CD4-positive, alpha-beta memory T cell (primary cell): ENCODE measurements around the gene MRPL10. TPM values are rescaled to one million over a fixed set of nuclear protein-coding genes. Genes with fewer than 3 reads are reported as not detected.

Experiments used
- CTCF ChIA-PET: fragments of 350-600 bp; sonication (Branson Sonifier 250); formaldehyde crosslinking; loops from one replicate; lab custom pipeline; 2021; ENCODE audit warnings: inconsistent platforms; ENCODE audit not compliant: partially characterized antibody; lab: Charles Lee
- POLR2A ChIA-PET: fragments of 350-600 bp; sonication (Branson Sonifier 250); formaldehyde crosslinking; loops from one replicate; lab custom pipeline; 2021; ENCODE audit not compliant: partially characterized antibody; lab: Charles Lee
- DNase-seq, 5 donors: peaks; one replicate each; pipeline versions ENCODE4 v3.0.0 to v3.0.0-alpha.2; 2020 to 2022; ENCODE audit warnings: mixed read lengths in 1 of 5
- H3K27ac ChIP-seq: one replicate; pipeline ENCODE4 v1.7.0; 2013; ENCODE audit warnings: low read depth, low read length
- H3K27me3 ChIP-seq: 2 replicates; pipeline ENCODE4 v1.7.0; 2013; ENCODE audit warnings: mild to moderate bottlenecking, low read length, moderate library complexity; ENCODE audit not compliant: insufficient read depth
- H3K36me3 ChIP-seq: 2 replicates; pipeline ENCODE4 v1.7.0; 2013; ENCODE audit warnings: mild to moderate bottlenecking, low read length, moderate library complexity; ENCODE audit not compliant: insufficient read depth
- H3K4me1 ChIP-seq: 2 replicates; pipeline ENCODE4 v1.7.0; 2013; ENCODE audit warnings: mild to moderate bottlenecking, low read length, moderate library complexity; ENCODE audit not compliant: insufficient read depth
- H3K4me3 ChIP-seq, 2 donors: one replicate each; pipeline ENCODE4 v1.7.0; 2013; ENCODE audit warnings: low read length in 2 of 2, mild to moderate bottlenecking in 1 of 2
- H3K9me3 ChIP-seq, 2 donors: one replicate each; pipeline ENCODE4 v1.7.0; 2013; ENCODE audit warnings: low read length in 2 of 2, control low read depth in 1 of 2; ENCODE audit not compliant: control insufficient read depth in 1 of 2
- H3K27ac Mint-ChIP-seq, 7 donors: one replicate each; pipeline ENCODE4 v1.8.0; 2020 to 2021; ENCODE audit warnings: mixed read lengths in 7 of 7, mild to moderate bottlenecking in 6 of 7, inconsistent platforms in 3 of 7, moderate library complexity in 3 of 7
- H3K27me3 Mint-ChIP-seq, 2 donors: one replicate each; pipeline ENCODE4 v1.8.0; 2020 to 2021; ENCODE audit warnings: mixed read lengths in 2 of 2
- H3K36me3 Mint-ChIP-seq, 2 donors: one replicate each; pipeline ENCODE4 v1.8.0; 2020 to 2021; ENCODE audit warnings: mixed read lengths in 2 of 2, inconsistent platforms in 1 of 2, mild to moderate bottlenecking in 1 of 2
- H3K4me1 Mint-ChIP-seq, 4 donors: one replicate each; pipeline ENCODE4 v1.8.0; 2020 to 2021; ENCODE audit warnings: mixed read lengths in 4 of 4, mild to moderate bottlenecking in 1 of 4
- H3K4me3 Mint-ChIP-seq, 8 donors: one replicate each; pipeline ENCODE4 v1.8.0; 2020 to 2021; ENCODE audit warnings: mixed read lengths in 8 of 8, mild to moderate bottlenecking in 7 of 8, moderate library complexity in 6 of 8, inconsistent platforms in 3 of 8
- H3K9me3 Mint-ChIP-seq, 8 donors: one replicate each; pipeline ENCODE4 v1.8.0; 2020 to 2021; ENCODE audit warnings: mixed read lengths in 8 of 8, mild to moderate bottlenecking in 5 of 8, inconsistent platforms in 3 of 8, moderate library complexity in 1 of 8
- intact Hi-C: fragments of 100-400 bp; cut with micrococcal nuclease; formaldehyde crosslinking; loops from one replicate; pipeline ENCODE4 v1.15.1; 2023
- polyA plus RNA-seq, 2 donors: library from polyadenylated mRNA; unstranded; fragments of 300-500 nt; fragmentation: Illumina TruSeq; gene quantifications; one replicate each; pipeline ENCODE4 v1.2.3, GENCODE V29; 2021
- total RNA-seq, 2 experiments: library from RNA; stranded (reverse); gene quantifications; one replicate each; pipeline ENCODE4 v1.2.3, GENCODE V29; 2021

The MRPL10 gene
- total and polyA plus RNA-seq, 4 experiments from 2014 or later = 39.6 to 69.6 (median 43.6) TPM

DNA sequence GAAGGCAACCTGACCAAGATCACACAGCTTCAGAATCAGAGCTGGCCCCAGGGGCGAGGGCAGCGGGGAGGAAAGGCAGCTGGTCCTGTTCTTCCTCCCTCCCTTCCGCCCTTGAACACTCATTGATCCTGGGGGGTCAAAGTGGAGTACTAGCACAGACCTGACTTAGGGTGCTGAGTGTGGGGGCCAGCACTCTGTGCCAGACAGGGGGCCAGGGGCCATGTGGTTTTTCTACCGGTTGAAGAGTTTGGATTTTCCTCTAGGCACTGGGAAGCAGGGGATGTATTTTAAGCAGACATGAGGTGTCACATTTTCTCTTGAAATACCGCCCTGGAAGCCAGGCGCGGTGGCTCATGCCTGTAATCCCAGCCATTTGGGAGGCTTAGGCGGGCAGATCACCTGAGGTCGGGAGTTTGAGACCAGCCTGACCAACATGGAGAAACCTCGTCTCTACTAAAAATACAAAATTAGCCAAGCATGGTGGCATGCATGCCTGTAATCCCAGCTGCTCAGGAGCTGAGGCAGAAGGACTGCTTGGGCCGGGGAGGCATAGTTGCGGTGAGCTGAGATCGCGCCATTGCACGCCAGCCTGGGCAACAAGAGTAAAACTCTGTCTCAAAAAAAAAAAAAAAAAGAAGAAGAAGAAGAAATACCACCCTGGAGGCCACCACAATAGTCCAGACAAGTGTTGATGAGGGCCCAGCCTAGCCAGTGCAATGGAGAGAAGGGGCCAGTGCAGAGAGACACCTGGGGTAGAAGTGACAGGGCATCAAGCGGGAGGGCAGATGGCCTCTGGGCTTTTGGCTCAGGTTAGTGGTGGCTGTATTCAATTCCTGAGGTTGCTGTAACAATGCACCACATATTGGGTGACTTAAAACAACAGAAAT, 25.1 kb downstream of the MRPL10 start:
- no peak for DNase-seq
- no peaks in the 10 kb centered on the region for H3K27me3 ChIP-seq
- CTCF ChIA-PET = interaction anchor here (0.7 kb wide), 1 partner anchor 9 kb away, joined by 3 read pairs; no protein-coding TSS in a partner anchor
- intact Hi-C loops = no loop called here
- Mint-ChIP-seq H3K27ac (peak overlapping the region in 1 of 7 donors; percentile 24), H3K27me3 (no peaks in the 10 kb centered on the region), H3K4me1 (peaks cover 0 to 5% (median 2%) of the 10 kb centered on the region in 4 donors), H3K9me3 (no peaks in the 10 kb centered on the region), H3K4me3 (no peak overlapping the region), H3K36me3 (peaks cover 29 to 43% of the 10 kb centered on the region in 2 donors)
- H3K4me1 ChIP-seq = no peaks in the 10 kb centered on the region
- H3K27ac ChIP-seq = no peak overlapping the region
- POLR2A ChIA-PET = no interaction called here
- no peak overlapping the region for H3K4me3 ChIP-seq
- peaks cover 39% of the 10 kb centered on the region for H3K36me3 ChIP-seq
- H3K9me3 ChIP-seq = no peaks in the 10 kb centered on the region

GRCh38 chr17:47804461-47804860, 26.9 kb downstream of the MRPL10 start:
- intact Hi-C loops = no loop called here
- no peak overlapping the region for H3K4me3 ChIP-seq
- Mint-ChIP-seq H3K9me3 (no peaks in the 10 kb centered on the region), H3K27me3 (no peaks in the 10 kb centered on the region), H3K4me1 (no peaks in the 10 kb centered on the region), H3K27ac (peak overlapping the region in 1 of 7 donors; percentile 70), H3K4me3 (no peak overlapping the region), H3K36me3 (peaks cover 14 to 25% of the 10 kb centered on the region in 2 donors)
- H3K9me3 ChIP-seq = no peaks in the 10 kb centered on the region
- no peaks in the 10 kb centered on the region for H3K27me3 ChIP-seq
- H3K36me3 ChIP-seq = peaks cover 21% of the 10 kb centered on the region
- no peak for DNase-seq
- no peak overlapping the region for H3K27ac ChIP-seq
- ChIA-PET POLR2A (no interaction called here), CTCF (interaction anchor here (0.6 kb wide), 1 partner anchor 140 kb away, joined by 3 read pairs; no protein-coding TSS in a partner anchor)
- no peaks in the 10 kb centered on the region for H3K4me1 ChIP-seq

DNA sequence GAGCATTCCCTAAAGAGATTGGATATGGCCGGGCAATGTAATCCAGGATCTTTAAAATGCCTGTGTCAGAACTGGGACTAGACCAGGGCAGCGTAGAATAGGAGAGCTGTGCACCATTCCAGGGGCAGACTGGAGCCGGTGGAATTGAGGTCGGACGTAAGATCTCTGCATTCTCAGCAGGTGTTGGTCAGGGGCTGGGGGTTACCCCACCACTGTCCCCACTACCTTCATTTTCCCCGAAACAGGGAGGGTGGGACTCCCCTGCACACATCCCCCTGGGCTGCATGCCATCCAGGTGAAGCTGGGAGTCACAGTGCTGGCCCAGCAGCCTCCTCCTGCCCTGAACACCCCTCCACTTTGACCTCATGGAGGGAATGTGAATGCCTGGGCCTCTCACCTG, 27.6 kb downstream of the MRPL10 start:
- CTCF ChIA-PET = interaction anchor here (0.6 kb wide), 1 partner anchor 140 kb away, joined by 3 read pairs; no protein-coding TSS in a partner anchor
- no peaks in the 10 kb centered on the region for H3K27me3 Mint-ChIP-seq
- peaks cover 14% of the 10 kb centered on the region for H3K36me3 ChIP-seq
- intact Hi-C loops = no loop called here
- H3K36me3 Mint-ChIP-seq = peaks cover 14 to 18% of the 10 kb centered on the region in 2 donors
- no peak for DNase-seq
- no peaks in the 10 kb centered on the region for H3K9me3 ChIP-seq
- no peak overlapping the region for H3K27ac ChIP-seq
- H3K4me3 Mint-ChIP-seq = no peak overlapping the region
- no peaks in the 10 kb centered on the region for H3K4me1 Mint-ChIP-seq
- peak overlapping the region in 1 of 7 donors; percentile 25 for H3K27ac Mint-ChIP-seq
- H3K9me3 Mint-ChIP-seq = no peaks in the 10 kb centered on the region
- no peaks in the 10 kb centered on the region for H3K27me3 ChIP-seq
- POLR2A ChIA-PET = no interaction called here
- no peak overlapping the region for H3K4me3 ChIP-seq
- no peaks in the 10 kb centered on the region for H3K4me1 ChIP-seq

DNA sequence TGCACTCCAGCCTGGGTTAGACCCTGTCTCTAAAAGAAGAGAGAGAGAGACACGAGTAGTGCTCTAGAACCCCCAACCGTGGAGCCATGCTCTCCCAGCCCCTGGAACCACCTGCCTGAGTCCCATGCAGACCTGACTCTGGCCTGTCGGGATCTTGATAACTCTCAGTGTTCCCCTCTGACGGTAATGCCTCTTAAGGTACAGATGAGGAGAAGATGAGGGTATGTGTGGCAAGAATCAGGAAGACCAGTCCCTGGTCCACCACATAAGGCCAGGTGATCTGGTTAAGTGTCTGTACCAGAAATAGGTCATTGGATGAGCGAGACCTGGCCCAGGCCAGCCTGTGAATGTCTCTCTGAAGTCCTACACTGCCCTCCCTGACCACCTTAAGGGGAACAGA, 28.1 kb downstream of the MRPL10 start:
- Histone ChIP-seq H3K27me3 (no peaks in the 10 kb centered on the region), H3K4me3 (no peak overlapping the region), H3K9me3 (no peaks in the 10 kb centered on the region), H3K27ac (no peak overlapping the region), H3K4me1 (no peaks in the 10 kb centered on the region), H3K36me3 (peaks cover 9% of the 10 kb centered on the region)
- DNase-seq = no peak
- Mint-ChIP-seq H3K36me3 (peaks cover 10 to 12% of the 10 kb centered on the region in 2 donors), H3K4me3 (no peak overlapping the region), H3K4me1 (no peaks in the 10 kb centered on the region), H3K27ac (no peak overlapping the region), H3K9me3 (no peaks in the 10 kb centered on the region), H3K27me3 (no peaks in the 10 kb centered on the region)
- ChIA-PET POLR2A (interaction anchor here (1.4 kb wide), 1 partner anchor 139 kb away, joined by 3 read pairs; no protein-coding TSS in a partner anchor), CTCF (interaction anchor here (1.4 to 2.3 kb wide), 2 partner anchors 89 to 140 kb away, joined by 4 to 11 read pairs; no protein-coding TSS in a partner anchor)
- intact Hi-C loops = no loop called here

GRCh38 chr17:47802341-47803022, 28.9 kb downstream of the MRPL10 start:
- Mint-ChIP-seq H3K9me3 (no peaks in the 10 kb centered on the region), H3K4me1 (no peaks in the 10 kb centered on the region), H3K36me3 (peaks cover 6 to 7% of the 10 kb centered on the region in 2 donors), H3K27me3 (peaks cover 1 to 3% of the 10 kb centered on the region in 2 donors), H3K4me3 (no peak overlapping the region), H3K27ac (peak overlapping the region in 2 of 7 donors; percentile 56 to 57)
- H3K9me3 ChIP-seq = no peaks in the 10 kb centered on the region
- ChIA-PET POLR2A (interaction anchor here (1.0 to 1.4 kb wide), 2 partner anchors 69 to 138 kb away, joined by 3 read pairs; partner anchors contain the start of gene TBX21), CTCF (interaction anchor here (0.6 to 2.4 kb wide), 11 partner anchors 16 to 183 kb away, joined by 3 to 11 read pairs (median 4); no protein-coding TSS in a partner anchor)
- peaks cover 4% of the 10 kb centered on the region for H3K36me3 ChIP-seq
- DNase-seq = peak; percentile 52 to 62 (median 57)
- intact Hi-C loops = loop anchor here (1.0 kb wide), 3 partner anchors 26 to 138 kb away; no protein-coding TSS in a partner anchor
- H3K4me3 ChIP-seq = no peak overlapping the region
- H3K4me1 ChIP-seq = no peaks in the 10 kb centered on the region
- no peak overlapping the region for H3K27ac ChIP-seq
- no peaks in the 10 kb centered on the region for H3K27me3 ChIP-seq

DNA sequence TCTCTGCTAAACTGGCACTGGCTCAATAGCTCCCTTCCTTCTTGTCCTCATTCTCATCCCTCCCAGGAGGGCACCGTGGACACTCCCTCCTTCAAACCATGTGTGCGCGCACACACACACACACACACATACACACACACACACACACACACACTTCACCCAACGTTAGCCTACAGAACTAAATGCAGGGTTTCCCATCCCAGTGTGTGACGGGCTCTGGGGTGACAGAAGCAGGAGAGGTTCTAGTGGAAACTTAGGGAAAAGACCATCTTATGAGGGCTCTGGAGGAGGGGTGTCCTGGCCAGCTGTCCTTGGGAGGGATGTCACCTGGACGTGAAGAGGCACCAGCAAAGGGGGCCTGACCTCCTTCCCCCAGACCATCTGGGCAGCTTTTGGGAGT, 29.4 kb downstream of the MRPL10 start:
- ChIA-PET CTCF (interaction anchor here (1.0 to 2.4 kb wide), 11 partner anchors 16 to 139 kb away, joined by 3 to 11 read pairs (median 4); no protein-coding TSS in a partner anchor), POLR2A (interaction anchor here (1.0 to 1.4 kb wide), 2 partner anchors 69 to 138 kb away, joined by 3 read pairs; partner anchors contain the start of gene TBX21)
- H3K36me3 Mint-ChIP-seq = peaks cover under 1 to 1% of the 10 kb centered on the region in 2 donors
- intact Hi-C loops = loop anchor here (1.0 kb wide), 3 partner anchors 26 to 138 kb away; no protein-coding TSS in a partner anchor
- no peaks in the 10 kb centered on the region for H3K9me3 ChIP-seq
- no peak overlapping the region for H3K4me3 ChIP-seq
- no peak overlapping the region for H3K27ac Mint-ChIP-seq
- H3K27me3 ChIP-seq = no peaks in the 10 kb centered on the region
- DNase-seq = no peak
- no peak overlapping the region for H3K4me3 Mint-ChIP-seq
- H3K27me3 Mint-ChIP-seq = peaks cover 1 to 5% of the 10 kb centered on the region in 2 donors
- no peaks in the 10 kb centered on the region for H3K4me1 Mint-ChIP-seq
- H3K9me3 Mint-ChIP-seq = no peaks in the 10 kb centered on the region
- no peaks in the 10 kb centered on the region for H3K4me1 ChIP-seq
- no peaks in the 10 kb centered on the region for H3K36me3 ChIP-seq
- no peak overlapping the region for H3K27ac ChIP-seq
